Spleen (tissue), 11 donors: ENCODE results near the gene MOK. TPM values are rescaled to one million over a fixed set of nuclear protein-coding genes. Genes with fewer than 3 reads are reported as not detected.

Source experiments
- DNase-seq: peaks from one replicate; pipeline ENCODE4 v3.0.0-alpha.2; 2020
- H3K27ac ChIP-seq, 8 donors: fragments of 200-600 bp; sonication (generic) in 7 of 8; 1 replicate in 4 of 8; 2 replicates in 4 of 8; pipeline versions ENCODE4 v1.5.0 to v1.8.0; 2016 to 2021; ENCODE audit warnings: inconsistent platforms in 4 of 8, mild to moderate bottlenecking in 4 of 8, moderate library complexity in 1 of 8
- H3K27me3 ChIP-seq, 7 donors: fragments of 200-600 bp; sonication (generic) in 6 of 7; replicated peaks in 1 of 7; 1 replicate in 4 of 7; 2 replicates in 3 of 7; pipeline versions ENCODE4 v1.5.0 to v1.8.0; 2016 to 2021; ENCODE audit warnings: inconsistent platforms in 3 of 7, mild to moderate bottlenecking in 1 of 7
- H3K36me3 ChIP-seq, 6 donors: fragments of 200-600 bp; sonication (generic) in 5 of 6; 1 replicate in 4 of 6; 2 replicates in 2 of 6; pipeline versions ENCODE4 v1.5.0 to v1.8.0; 2016 to 2021; ENCODE audit warnings: inconsistent platforms in 2 of 6
- H3K4me1 ChIP-seq, 6 donors: fragments of 200-600 bp; sonication (generic) in 5 of 6; 1 replicate in 3 of 6; 2 replicates in 3 of 6; pipeline versions ENCODE4 v1.5.0 to v1.8.0; 2016 to 2021; ENCODE audit warnings: inconsistent platforms in 3 of 6
- H3K4me3 ChIP-seq, 8 donors: fragments of 200-600 bp; sonication (generic) in 7 of 8; 1 replicate in 4 of 8; 2 replicates in 4 of 8; pipeline versions ENCODE4 v1.5.0 to v1.8.0; 2016 to 2021; ENCODE audit warnings: inconsistent platforms in 4 of 8, mild to moderate bottlenecking in 4 of 8, moderate library complexity in 2 of 8
- H3K9me3 ChIP-seq, 8 donors: fragments of 200-600 bp; sonication (generic) in 7 of 8; 1 replicate in 4 of 8; 2 replicates in 4 of 8; pipeline versions ENCODE4 v1.5.0 to v1.8.0; 2016 to 2021; ENCODE audit warnings: inconsistent platforms in 4 of 8
- CTCF ChIP-seq, 11 experiments: fragments of 200-600 bp in 7 of 11; fragments of 450-650 bp in 4 of 11; sonication (generic) in 4 of 11; IDR thresholded peaks in 8 of 11; conservative IDR thresholded peaks in 3 of 11; 1 replicate in 7 of 11; 2 replicates in 4 of 11; pipeline versions ENCODE4 v1.4.0 to v1.8.0; 2016 to 2021; ENCODE audit warnings: antibody characterized with exemption in 11 of 11, inconsistent platforms in 4 of 11, mild to moderate bottlenecking in 1 of 11
- POLR2A ChIP-seq, 3 donors: fragments of 450-650 bp; IDR thresholded peaks; one replicate each; pipeline ENCODE4 v1.5.1; 2017; ENCODE audit warnings: antibody characterized with exemption in 3 of 3, mild to moderate bottlenecking in 1 of 3
- POLR2AphosphoS5 ChIP-seq, 3 donors: sonication (generic); formaldehyde crosslinking; IDR thresholded peaks; one replicate each; pipeline ENCODE4 v1.5.1; 2017; ENCODE audit warnings: antibody characterized with exemption in 3 of 3
- WGBS, 5 donors: extraction: QIAGEN DNeasy Blood & Tissue Kit in 3 of 5; methylation state at CpG; one replicate each; pipeline versions ENCODE4 v1.1.5 to v1.1.7; 2013 to 2018; 5-methylcytosine and 5-hydroxymethylcytosine counted together
- intact Hi-C: fragments of 100-400 bp; cut with DNase I; formaldehyde crosslinking; loops from one replicate; pipeline ENCODE4 v1.15.0; 2023; ENCODE audit warnings: low total_unique reads
- polyA plus RNA-seq, 3 donors: library from polyadenylated mRNA; stranded (reverse); fragments of 200-250 nt; gene quantifications; one replicate each; pipeline ENCODE4 v1.2.1, GENCODE V29; 2013
- total RNA-seq, 7 donors: library from RNA; depleted of rRNA in 3 of 7; stranded (reverse); fragments of >200 nt in 3 of 7; fragmentation: NEBNext Ultra II Directional in 4 of 7; extraction: Animal tissue kit (Norgen Biotek cat#: 25700) in 4 of 7; gene quantifications; one replicate each; pipeline versions ENCODE4 v1.1.0 to v1.2.1, GENCODE V29; 2016 to 2021
- donor health status: healthy with polysubstance abuse.
- donor health status: DM: no; HTN: no; CAD: no; lungs with moderate emphysema.
- donor health status: DM: no; HTN: no; CAD: no.
- donor health status: Bipolar disorder and iron deficiency.
- donor health status: healthy.
- donor health status: DM: no; HTN: no; CAD: no.
- donor health status: DM: yes; HTN: yes; CAD: no.

Gene MOK
- total and polyA plus RNA-seq, 10 donors, result 4.1 to 12.2 (median 9.9) TPM

GRCh38 chr14:102320671-102321455, 15.9 kb upstream of the MOK start:
- peaks cover 14 to 69% (median 47%) of the 10 kb centered on the region in 6 donors for H3K4me1 ChIP-seq
- DNase-seq, result peak; percentile 71
- peak overlapping the region in 6 of 8 donors; percentile 64 to 88 (median 74) for H3K4me3 ChIP-seq
- H3K36me3 ChIP-seq, result peaks cover 0 to 14% (median 4%) of the 10 kb centered on the region in 6 donors
- intact Hi-C loops, result no loop called here
- H3K9me3 ChIP-seq, result no peaks in the 10 kb centered on the region
- H3K27me3 ChIP-seq, result no peaks in the 10 kb centered on the region
- TF ChIP-seq CTCF (IDR thresholded peaks at IDR 0.05 in 8 of 11, conservative IDR thresholded peaks at IDR 0.05 in 3 of 11) (no peak), POLR2AphosphoS5 (IDR thresholded peaks at IDR 0.05) (no peak), POLR2A (IDR thresholded peaks at IDR 0.05) (no peak)
- whole genome bisulfite sequencing, 5 donors, result 92 to 94% (median 94%) methylated on average over 12 to 17 of the region's 17 CpGs
- peak overlapping the region in 7 of 8 donors; percentile 92 to 98 (median 95) for H3K27ac ChIP-seq

- WGBS, 5 donors, result 4 to 13% (median 6%) methylated on average over 11 to 30 of the region's 30 CpGs
- peaks cover 14 to 76% (median 47%) of the 10 kb centered on the region in 6 donors for H3K4me1 ChIP-seq
- H3K27ac ChIP-seq, result peak overlapping the region; percentile 92 to 98 (median 95)
- H3K4me3 ChIP-seq, result peak overlapping the region; percentile 60 to 88 (median 70)
- H3K9me3 ChIP-seq, result no peaks in the 10 kb centered on the region
- peaks cover 0 to 9% (median 0%) of the 10 kb centered on the region in 6 donors for H3K36me3 ChIP-seq
- no peaks in the 10 kb centered on the region for H3K27me3 ChIP-seq
- peak; percentile 88 for DNase-seq
- no peak for TF ChIP-seq POLR2AphosphoS5 (IDR thresholded peaks at IDR 0.05)
- TF ChIP-seq POLR2A (IDR thresholded peaks at IDR 0.05), result no peak
- TF ChIP-seq CTCF (IDR thresholded peaks at IDR 0.05 in 8 of 11, conservative IDR thresholded peaks at IDR 0.05 in 3 of 11), result no peak
- intact Hi-C loops, result no loop called here
Measured at GRCh38 chr14:102320033-102320660, 15.2 kb upstream of the MOK start.

- peak; percentile 98 for DNase-seq
- TF ChIP-seq POLR2A (IDR thresholded peaks at IDR 0.05) (no peak), POLR2AphosphoS5 (IDR thresholded peaks at IDR 0.05) (peak; percentile 82 to 91 (median 88))
- H3K27ac ChIP-seq, result peak within 1 kb of the TSS; percentile 92 to 98 (median 95)
- peaks cover 15 to 83% (median 53%) of the 10 kb centered on the region in 6 donors for H3K4me1 ChIP-seq
- H3K27me3 ChIP-seq, result no peaks in the 10 kb centered on the region
- peaks cover 0 to 9% (median 0%) of the 10 kb centered on the region in 6 donors for H3K36me3 ChIP-seq
- no peaks in the 10 kb centered on the region for H3K9me3 ChIP-seq
- 0 to 1% (median 0%) methylated on average over 17 to 71 of the region's 71 CpGs for WGBS, 5 donors
- intact Hi-C loops, result loop anchor here (10.0 kb wide), 2 partner anchors 85 to 225 kb away; no protein-coding TSS in a partner anchor
- H3K4me3 ChIP-seq, result peak within 1 kb of the TSS; percentile 60 to 88 (median 70)
Measured at GRCh38 chr14:102319351-102320032, 14.5 kb upstream of the MOK start, which contains the start of gene ZNF839. ZNF839 (plus strand) TSS chr14:102319746; CDS start chr14:102319766, 20 bp downstream.

- Histone ChIP-seq H3K4me3 (peak overlapping the region; percentile 60 to 88 (median 70)), H3K4me1 (peaks cover 15 to 90% (median 58%) of the 10 kb centered on the region in 6 donors), H3K27ac (peak overlapping the region; percentile 92 to 98 (median 95)), H3K36me3 (peaks cover 0 to 9% (median 0%) of the 10 kb centered on the region in 6 donors), H3K9me3 (no peaks in the 10 kb centered on the region), H3K27me3 (no peaks in the 10 kb centered on the region)
- TF ChIP-seq POLR2A (IDR thresholded peaks at IDR 0.05) (no peak), POLR2AphosphoS5 (IDR thresholded peaks at IDR 0.05) (no peak), CTCF (IDR thresholded peaks at IDR 0.05 in 8 of 11, conservative IDR thresholded peaks at IDR 0.05 in 3 of 11) (no peak)
- intact Hi-C loops, result loop anchor here (10.0 kb wide), 2 partner anchors 84 to 224 kb away; no protein-coding TSS in a partner anchor
- peak; percentile 79 for DNase-seq
- 56 to 64% (median 60%) methylated on average over 15 of the region's 15 CpGs for WGBS, 5 donors
Measured at GRCh38 chr14:102318781-102319276, 13.9 kb upstream of the MOK start.
